Prostate gland (tissue), 2 donors: ENCODE data around the gene DBH.

Experiments
- CTCF ChIP-seq, 4 experiments: fragments of 200-600 bp in 2 of 4; fragments of 450-650 bp in 2 of 4; sonication (generic) in 2 of 4; IDR thresholded peaks; 1 replicate in 3 of 4; 2 replicates in 1 of 4; pipeline ENCODE4 v1.5.1; 2016 to 2019; ENCODE audit warnings: antibody characterized with exemption in 4 of 4, mild to moderate bottlenecking in 2 of 4, moderate library complexity in 2 of 4
- POLR2AphosphoS5 ChIP-seq: sonication (generic); formaldehyde crosslinking; IDR thresholded peaks from one replicate; pipeline ENCODE4 v1.6.1; 2017; ENCODE audit warnings: antibody characterized with exemption

GRCh38 chr9:133640160-133640559 lies 4.0 kb downstream of the DBH start:
- no peak for TF ChIP-seq CTCF (IDR thresholded peaks at IDR 0.05)
- TF ChIP-seq POLR2AphosphoS5: no peak
